ENCODE measurements around the gene CLDN17. TPM values are rescaled to one million over a fixed set of nuclear protein-coding genes. Genes with fewer than 3 reads are reported as not detected.

The CLDN17 gene
- polyA plus RNA-seq, 1 donor (not counting 4 experiments of a cell fraction or from before 2014, with no cell fraction given): 0.28 TPM

GRCh38 chr21:30211071-30211470, 44.5 kb upstream of the CLDN17 start:
- no peaks in the 10 kb centered on the region for H3K27me3 ChIP-seq (ENCODE audit: control insufficient read depth, extremely low read depth, insufficient read depth, low read length)
- H3K36me3 ChIP-seq (ENCODE audit: control insufficient read depth in 2 of 2, extremely low read depth in 1 of 2, insufficient read depth in 2 of 2, low read length in 2 of 2): no peaks in the 10 kb centered on the region
- no peaks in the 10 kb centered on the region for H3K79me2 ChIP-seq (ENCODE audit: control insufficient read depth, insufficient read depth, low read length)
- H3K27ac ChIP-seq (ENCODE audit: control insufficient read depth, insufficient read depth, low read length): no peak overlapping the region
- H2AFZ ChIP-seq (ENCODE audit: control insufficient read depth, low read length): no peak overlapping the region
- H3K9me1 ChIP-seq (ENCODE audit: control insufficient read depth, extremely low read depth, insufficient read depth, low read length): no peaks in the 10 kb centered on the region
- H3K9ac ChIP-seq (ENCODE audit: control insufficient read depth, extremely low read depth, insufficient read depth, low read length): no peak overlapping the region
- TF ChIP-seq CTCF (optimal IDR thresholded peaks at IDR 0.05 in 1 of 3, IDR thresholded peaks at IDR 0.05 in 1 of 3, conservative IDR thresholded peaks at IDR 0.05 in 1 of 3; ENCODE audit: extremely low read depth in 1 of 3, insufficient read depth in 2 of 3, low read length in 3 of 3) (no peak), EZH2 (IDR thresholded peaks at IDR 0.05; ENCODE audit: low read length) (no peak)
- FAIRE-seq: no peak
- dilution Hi-C loops (cut with MboI; ENCODE audit: extremely low pct_ligation_motif_present, low sequenced_read_pairs): no loop called here
- no peaks in the 10 kb centered on the region for H4K20me1 ChIP-seq (ENCODE audit: control insufficient read depth, extremely low read depth, insufficient read depth, low read length)
- no peak overlapping the region for H3K4me3 ChIP-seq (ENCODE audit: control insufficient read depth in 2 of 3, extremely low read depth in 1 of 3, insufficient read depth in 2 of 3, low read depth in 1 of 3, low read length in 3 of 3)
- peaks cover 19% of the 10 kb centered on the region for H3K4me1 ChIP-seq (ENCODE audit: control insufficient read depth, extremely low read depth, insufficient read depth, low read length)
- no peaks in the 10 kb centered on the region for H3K9me3 ChIP-seq (ENCODE audit: control insufficient read depth, low read depth, low read length)
- no peak for DNase-seq (ENCODE audit: low read depth, low spot score)
- no peak overlapping the region for H3K4me2 ChIP-seq (ENCODE audit: control insufficient read depth, extremely low read depth, insufficient read depth, low read depth, low read length)

- TF ChIP-seq CTCF (optimal IDR thresholded peaks at IDR 0.05 in 1 of 3, IDR thresholded peaks at IDR 0.05 in 1 of 3, conservative IDR thresholded peaks at IDR 0.05 in 1 of 3; ENCODE audit: extremely low read depth in 1 of 3, insufficient read depth in 2 of 3, low read length in 3 of 3) (no peak), EZH2 (IDR thresholded peaks at IDR 0.05; ENCODE audit: low read length) (no peak)
Observed at GRCh38 chr21:30209601-30210000, 43.0 kb upstream of the CLDN17 start.

More at GRCh38 chr21:30209601-30210000, 43.0 kb upstream of the CLDN17 start:
- no peak overlapping the region for H3K4me2 ChIP-seq (ENCODE audit: control insufficient read depth, extremely low read depth, insufficient read depth, low read depth, low read length)
- H3K27ac ChIP-seq (ENCODE audit: control insufficient read depth, insufficient read depth, low read length): no peak overlapping the region
- H2AFZ ChIP-seq (ENCODE audit: control insufficient read depth, low read length): peak overlapping the region; percentile 15
- H3K9me1 ChIP-seq (ENCODE audit: control insufficient read depth, extremely low read depth, insufficient read depth, low read length): no peaks in the 10 kb centered on the region
- H3K4me1 ChIP-seq (ENCODE audit: control insufficient read depth, extremely low read depth, insufficient read depth, low read length): peaks cover 11% of the 10 kb centered on the region
- H3K36me3 ChIP-seq (ENCODE audit: control insufficient read depth in 2 of 2, extremely low read depth in 1 of 2, insufficient read depth in 2 of 2, low read length in 2 of 2): no peaks in the 10 kb centered on the region
- H3K79me2 ChIP-seq (ENCODE audit: control insufficient read depth, insufficient read depth, low read length): no peaks in the 10 kb centered on the region
- H3K27me3 ChIP-seq (ENCODE audit: control insufficient read depth, extremely low read depth, insufficient read depth, low read length): no peaks in the 10 kb centered on the region
- H4K20me1 ChIP-seq (ENCODE audit: control insufficient read depth, extremely low read depth, insufficient read depth, low read length): no peaks in the 10 kb centered on the region
- FAIRE-seq: no peak
- dilution Hi-C loops (cut with MboI; ENCODE audit: extremely low pct_ligation_motif_present, low sequenced_read_pairs): no loop called here
- no peak for DNase-seq (ENCODE audit: low read depth, low spot score)
- no peak overlapping the region for H3K4me3 ChIP-seq (ENCODE audit: control insufficient read depth in 2 of 3, extremely low read depth in 1 of 3, insufficient read depth in 2 of 3, low read depth in 1 of 3, low read length in 3 of 3)
- H3K9ac ChIP-seq (ENCODE audit: control insufficient read depth, extremely low read depth, insufficient read depth, low read length): no peak overlapping the region
- H3K9me3 ChIP-seq (ENCODE audit: control insufficient read depth, low read depth, low read length): no peaks in the 10 kb centered on the region

All from keratinocyte (primary cell).